Measurements from ENCODE around the gene CTNNBIP1.
"Not testable (repeated sequence)": the region's sequence is repeated elsewhere in the genome, so short reads cannot be mapped to it uniquely, and the experiment has no call there.

CTNNBIP1 gene

GRCh38 chr1:9917901-9918300 is 7.8 kb upstream of the CTNNBIP1 start:
- TF ChIP-seq BACH2 (CRISPR knock-in tag; IDR thresholded peaks at IDR 0.05; ENCODE audit: borderline replicate concordance) = no peak
- no peak for TF ChIP-seq ZNF8 (CRISPR knock-in tag; IDR thresholded peaks at IDR 0.05)
- no peak for TF ChIP-seq ZNF70 (CRISPR knock-in tag; IDR thresholded peaks at IDR 0.05)
- TF ChIP-seq RARB (CRISPR knock-in tag; IDR thresholded peaks at IDR 0.05) = no peak
- TF ChIP-seq, protein P1, sequence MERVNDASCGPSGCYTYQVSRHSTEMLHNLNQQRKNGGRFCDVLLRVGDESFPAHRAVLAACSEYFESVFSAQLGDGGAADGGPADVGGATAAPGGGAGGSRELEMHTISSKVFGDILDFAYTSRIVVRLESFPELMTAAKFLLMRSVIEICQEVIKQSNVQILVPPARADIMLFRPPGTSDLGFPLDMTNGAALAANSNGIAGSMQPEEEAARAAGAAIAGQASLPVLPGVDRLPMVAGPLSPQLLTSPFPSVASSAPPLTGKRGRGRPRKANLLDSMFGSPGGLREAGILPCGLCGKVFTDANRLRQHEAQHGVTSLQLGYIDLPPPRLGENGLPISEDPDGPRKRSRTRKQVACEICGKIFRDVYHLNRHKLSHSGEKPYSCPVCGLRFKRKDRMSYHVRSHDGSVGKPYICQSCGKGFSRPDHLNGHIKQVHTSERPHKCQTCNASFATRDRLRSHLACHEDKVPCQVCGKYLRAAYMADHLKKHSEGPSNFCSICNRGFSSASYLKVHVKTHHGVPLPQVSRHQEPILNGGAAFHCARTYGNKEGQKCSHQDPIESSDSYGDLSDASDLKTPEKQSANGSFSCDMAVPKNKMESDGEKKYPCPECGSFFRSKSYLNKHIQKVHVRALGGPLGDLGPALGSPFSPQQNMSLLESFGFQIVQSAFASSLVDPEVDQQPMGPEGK (CRISPR knock-in tag; IDR thresholded peaks at IDR 0.05; ENCODE audit: borderline replicate concordance) = no peak
- TF ChIP-seq SNAI2 (CRISPR knock-in tag; IDR thresholded peaks at IDR 0.05) = no peak
- TF ChIP-seq ZFP3 (CRISPR knock-in tag; IDR thresholded peaks at IDR 0.05) = no peak
- no peak for TF ChIP-seq ZNF565 (CRISPR knock-in tag; conservative IDR thresholded peaks at IDR 0.05; ENCODE audit: low read depth)
- TF ChIP-seq ZC3H10 (CRISPR knock-in tag; IDR thresholded peaks at IDR 0.05) = no peak
- TF ChIP-seq CSDC2 (CRISPR knock-in tag; IDR thresholded peaks at IDR 0.05) = no peak
- TF ChIP-seq, protein P2, sequence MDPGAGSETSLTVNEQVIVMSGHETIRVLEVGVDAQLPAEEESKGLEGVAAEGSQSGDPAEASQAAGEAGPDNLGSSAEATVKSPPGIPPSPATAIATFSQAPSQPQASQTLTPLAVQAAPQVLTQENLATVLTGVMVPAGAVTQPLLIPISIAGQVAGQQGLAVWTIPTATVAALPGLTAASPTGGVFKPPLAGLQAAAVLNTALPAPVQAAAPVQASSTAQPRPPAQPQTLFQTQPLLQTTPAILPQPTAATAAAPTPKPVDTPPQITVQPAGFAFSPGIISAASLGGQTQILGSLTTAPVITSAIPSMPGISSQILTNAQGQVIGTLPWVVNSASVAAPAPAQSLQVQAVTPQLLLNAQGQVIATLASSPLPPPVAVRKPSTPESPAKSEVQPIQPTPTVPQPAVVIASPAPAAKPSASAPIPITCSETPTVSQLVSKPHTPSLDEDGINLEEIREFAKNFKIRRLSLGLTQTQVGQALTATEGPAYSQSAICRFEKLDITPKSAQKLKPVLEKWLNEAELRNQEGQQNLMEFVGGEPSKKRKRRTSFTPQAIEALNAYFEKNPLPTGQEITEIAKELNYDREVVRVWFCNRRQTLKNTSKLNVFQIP (CRISPR knock-in tag; IDR thresholded peaks at IDR 0.05; ENCODE audit: borderline replicate concordance, low read depth) = no peak
- TF ChIP-seq ISL1 (CRISPR knock-in tag; IDR thresholded peaks at IDR 0.05) = no peak
- TF ChIP-seq GLIS3 (CRISPR knock-in tag; IDR thresholded peaks at IDR 0.05) = no peak
- TF ChIP-seq, protein P3, sequence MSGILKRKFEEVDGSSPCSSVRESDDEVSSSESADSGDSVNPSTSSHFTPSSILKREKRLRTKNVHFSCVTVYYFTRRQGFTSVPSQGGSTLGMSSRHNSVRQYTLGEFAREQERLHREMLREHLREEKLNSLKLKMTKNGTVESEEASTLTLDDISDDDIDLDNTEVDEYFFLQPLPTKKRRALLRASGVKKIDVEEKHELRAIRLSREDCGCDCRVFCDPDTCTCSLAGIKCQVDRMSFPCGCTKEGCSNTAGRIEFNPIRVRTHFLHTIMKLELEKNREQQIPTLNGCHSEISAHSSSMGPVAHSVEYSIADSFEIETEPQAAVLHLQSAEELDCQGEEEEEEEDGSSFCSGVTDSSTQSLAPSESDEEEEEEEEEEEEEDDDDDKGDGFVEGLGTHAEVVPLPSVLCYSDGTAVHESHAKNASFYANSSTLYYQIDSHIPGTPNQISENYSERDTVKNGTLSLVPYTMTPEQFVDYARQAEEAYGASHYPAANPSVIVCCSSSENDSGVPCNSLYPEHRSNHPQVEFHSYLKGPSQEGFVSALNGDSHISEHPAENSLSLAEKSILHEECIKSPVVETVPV (CRISPR knock-in tag; IDR thresholded peaks at IDR 0.05) = no peak
- no peak for TF ChIP-seq ESRRG (CRISPR knock-in tag; IDR thresholded peaks at IDR 0.05)
- no peak for TF ChIP-seq OSR1 (CRISPR knock-in tag; IDR thresholded peaks at IDR 0.05)
- no peak for TF ChIP-seq PPARA (CRISPR knock-in tag; IDR thresholded peaks at IDR 0.05; ENCODE audit: borderline replicate concordance)
- ATAC-seq = no peak

GRCh38 chr1:9917495-9917894 is 7.4 kb upstream of the CTNNBIP1 start:
- not testable (repeated sequence) for ATAC-seq

DNA sequence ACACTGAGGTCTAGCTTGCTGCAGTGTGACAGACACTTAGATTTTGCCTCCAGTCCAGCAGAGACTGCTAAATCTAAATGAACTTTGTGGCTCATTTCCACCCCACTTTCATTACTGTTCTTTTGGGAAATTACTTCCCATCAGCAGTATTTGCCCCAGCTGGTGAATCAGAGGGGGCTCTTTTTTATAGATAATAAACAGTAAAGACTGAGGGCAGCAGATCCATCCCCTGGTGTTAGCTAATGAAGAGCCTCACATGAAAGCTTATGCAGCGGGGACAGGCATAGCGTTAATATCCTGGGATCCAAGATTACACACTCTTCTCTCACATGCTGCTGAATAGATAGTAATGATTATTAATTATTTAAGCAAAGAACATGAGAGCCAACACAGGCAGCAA is 6.4 kb upstream of the CTNNBIP1 start:
- no peak for TF ChIP-seq ZFP3 (CRISPR knock-in tag; IDR thresholded peaks at IDR 0.05)
- TF ChIP-seq OSR1 (CRISPR knock-in tag; IDR thresholded peaks at IDR 0.05) = no peak
- TF ChIP-seq CSDC2 (CRISPR knock-in tag; IDR thresholded peaks at IDR 0.05) = no peak
- TF ChIP-seq, protein P1 (CRISPR knock-in tag; IDR thresholded peaks at IDR 0.05; ENCODE audit: borderline replicate concordance) = no peak
- no peak for TF ChIP-seq BACH2 (CRISPR knock-in tag; IDR thresholded peaks at IDR 0.05; ENCODE audit: borderline replicate concordance)
- TF ChIP-seq ZFP30 (CRISPR knock-in tag; IDR thresholded peaks at IDR 0.05) = no peak
- TF ChIP-seq ARNTL (CRISPR knock-in tag; IDR thresholded peaks at IDR 0.05; ENCODE audit: borderline replicate concordance, low read depth) = no peak
- TF ChIP-seq, protein P3 (CRISPR knock-in tag; IDR thresholded peaks at IDR 0.05) = no peak
- TF ChIP-seq CREB5 (CRISPR knock-in tag; IDR thresholded peaks at IDR 0.05; ENCODE audit: low read depth) = no peak
- TF ChIP-seq SNAI2 (CRISPR knock-in tag; IDR thresholded peaks at IDR 0.05) = no peak
- no peak for TF ChIP-seq ESRRG (CRISPR knock-in tag; IDR thresholded peaks at IDR 0.05)
- TF ChIP-seq, protein P4, sequence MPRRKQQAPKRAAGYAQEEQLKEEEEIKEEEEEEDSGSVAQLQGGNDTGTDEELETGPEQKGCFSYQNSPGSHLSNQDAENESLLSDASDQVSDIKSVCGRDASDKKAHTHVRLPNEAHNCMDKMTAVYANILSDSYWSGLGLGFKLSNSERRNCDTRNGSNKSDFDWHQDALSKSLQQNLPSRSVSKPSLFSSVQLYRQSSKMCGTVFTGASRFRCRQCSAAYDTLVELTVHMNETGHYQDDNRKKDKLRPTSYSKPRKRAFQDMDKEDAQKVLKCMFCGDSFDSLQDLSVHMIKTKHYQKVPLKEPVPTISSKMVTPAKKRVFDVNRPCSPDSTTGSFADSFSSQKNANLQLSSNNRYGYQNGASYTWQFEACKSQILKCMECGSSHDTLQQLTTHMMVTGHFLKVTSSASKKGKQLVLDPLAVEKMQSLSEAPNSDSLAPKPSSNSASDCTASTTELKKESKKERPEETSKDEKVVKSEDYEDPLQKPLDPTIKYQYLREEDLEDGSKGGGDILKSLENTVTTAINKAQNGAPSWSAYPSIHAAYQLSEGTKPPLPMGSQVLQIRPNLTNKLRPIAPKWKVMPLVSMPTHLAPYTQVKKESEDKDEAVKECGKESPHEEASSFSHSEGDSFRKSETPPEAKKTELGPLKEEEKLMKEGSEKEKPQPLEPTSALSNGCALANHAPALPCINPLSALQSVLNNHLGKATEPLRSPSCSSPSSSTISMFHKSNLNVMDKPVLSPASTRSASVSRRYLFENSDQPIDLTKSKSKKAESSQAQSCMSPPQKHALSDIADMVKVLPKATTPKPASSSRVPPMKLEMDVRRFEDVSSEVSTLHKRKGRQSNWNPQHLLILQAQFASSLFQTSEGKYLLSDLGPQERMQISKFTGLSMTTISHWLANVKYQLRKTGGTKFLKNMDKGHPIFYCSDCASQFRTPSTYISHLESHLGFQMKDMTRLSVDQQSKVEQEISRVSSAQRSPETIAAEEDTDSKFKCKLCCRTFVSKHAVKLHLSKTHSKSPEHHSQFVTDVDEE (CRISPR knock-in tag; IDR thresholded peaks at IDR 0.05) = no peak
- no peak for TF ChIP-seq RARB (CRISPR knock-in tag; IDR thresholded peaks at IDR 0.05)
- no peak for TF ChIP-seq GLIS3 (CRISPR knock-in tag; IDR thresholded peaks at IDR 0.05)
- no peak for ATAC-seq
